GM19467 (cell line): ENCODE measurements around the gene KIF5C.

Source experiments
- ATAC-seq: cut with Tn5 transposase; IDR thresholded peaks from one replicate; pipeline ENCODE4 v1.9.1; 2021; ENCODE audit warnings: mild to moderate bottlenecking, moderate library complexity; ENCODE audit not compliant: unreplicated experiment

The KIF5C gene

DNA sequence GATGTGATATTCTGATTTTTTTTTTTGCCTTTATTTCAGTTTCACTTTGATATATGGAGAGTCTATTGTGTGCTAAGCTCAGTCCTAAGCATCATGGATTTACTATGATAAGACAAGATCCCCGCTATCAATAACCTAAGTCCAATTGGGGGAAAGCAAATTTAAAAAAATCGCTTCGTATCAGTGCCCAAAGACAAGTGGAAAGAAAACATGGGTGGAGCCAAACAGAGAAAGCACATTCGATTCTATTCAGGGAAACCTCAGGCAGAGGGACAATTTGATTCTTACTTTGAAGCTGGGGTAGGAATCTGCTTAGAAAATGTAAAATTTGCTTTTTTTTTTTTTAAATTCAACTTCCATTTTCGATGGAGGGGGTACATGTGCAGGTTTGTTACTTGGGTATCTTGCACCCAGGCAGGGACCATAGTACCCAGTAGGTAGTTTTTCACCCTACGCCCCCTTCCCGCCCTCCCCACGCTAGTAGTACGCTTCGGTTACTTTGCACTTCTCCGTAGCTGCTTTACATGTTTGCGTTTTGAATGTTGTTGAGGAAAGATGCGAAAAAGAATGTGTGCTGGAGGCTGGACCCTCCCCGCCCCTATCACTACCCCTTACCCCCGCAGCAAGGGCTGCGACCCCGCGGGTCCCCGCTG, 12.4 kb downstream of the KIF5C start:
- ATAC-seq: no peak

DNA sequence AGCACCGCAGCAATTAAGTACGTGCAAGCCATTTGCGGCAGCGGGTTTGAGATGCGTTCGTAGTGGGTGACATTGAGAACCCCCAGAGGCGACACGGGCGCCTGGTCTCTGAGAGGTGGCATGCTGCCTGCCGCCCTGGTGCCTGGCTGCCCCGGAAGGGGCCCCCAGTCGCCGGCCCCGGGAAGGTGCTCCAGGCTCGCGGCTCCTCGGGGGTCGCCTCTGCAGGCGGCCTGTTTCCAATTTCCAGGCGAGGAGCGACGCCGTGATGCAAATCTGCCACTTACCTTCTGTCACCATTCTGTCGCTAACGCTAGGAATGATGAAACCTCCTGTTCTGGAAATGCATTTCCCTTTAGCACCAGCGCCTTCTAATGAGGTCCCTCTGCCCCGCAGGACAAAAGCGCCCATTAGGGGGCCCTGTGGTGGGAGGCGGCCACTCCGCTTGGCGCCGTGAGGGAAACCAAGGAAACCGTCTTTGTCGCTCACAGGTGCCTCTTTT, 13.0 kb downstream of the KIF5C start:
- no peak for ATAC-seq

DNA sequence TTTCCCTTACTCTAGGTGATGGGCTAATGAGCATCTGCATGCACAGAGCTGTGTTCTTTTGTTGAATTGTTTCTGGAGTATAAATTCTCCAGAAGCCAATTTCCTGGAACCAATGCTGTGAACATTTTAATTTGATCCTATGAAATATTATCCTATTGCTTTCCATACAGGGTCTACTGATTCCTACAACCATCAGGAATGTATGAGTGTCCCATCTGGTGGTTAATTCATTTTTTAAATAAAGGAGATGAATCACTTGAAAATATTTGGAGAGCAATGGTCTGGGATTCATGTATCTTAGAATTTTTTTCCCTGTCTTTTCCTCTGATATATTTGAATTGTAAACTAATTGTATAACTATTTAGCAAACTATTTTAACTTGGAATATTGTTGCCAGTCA, 14.0 kb downstream of the KIF5C start:
- no peak for ATAC-seq

DNA sequence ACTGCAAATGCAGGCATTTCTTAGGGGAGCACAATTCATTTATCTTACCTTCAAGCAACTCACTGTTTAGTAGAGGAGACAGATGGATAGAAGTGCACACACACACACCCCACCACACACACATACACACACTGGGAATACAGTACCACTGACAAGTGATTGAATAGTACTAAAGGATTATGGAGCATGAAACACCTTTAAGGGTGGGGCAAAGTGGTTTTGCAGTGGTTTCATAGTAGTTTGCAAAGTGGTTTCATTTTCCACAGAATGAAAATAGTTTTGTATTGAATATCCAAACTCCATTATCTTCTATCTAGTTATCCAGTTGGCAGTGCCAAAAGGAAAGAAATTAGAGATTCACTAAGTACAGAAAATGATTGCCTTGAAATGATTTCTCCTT, 18.9 kb downstream of the KIF5C start:
- no peak for ATAC-seq

DNA sequence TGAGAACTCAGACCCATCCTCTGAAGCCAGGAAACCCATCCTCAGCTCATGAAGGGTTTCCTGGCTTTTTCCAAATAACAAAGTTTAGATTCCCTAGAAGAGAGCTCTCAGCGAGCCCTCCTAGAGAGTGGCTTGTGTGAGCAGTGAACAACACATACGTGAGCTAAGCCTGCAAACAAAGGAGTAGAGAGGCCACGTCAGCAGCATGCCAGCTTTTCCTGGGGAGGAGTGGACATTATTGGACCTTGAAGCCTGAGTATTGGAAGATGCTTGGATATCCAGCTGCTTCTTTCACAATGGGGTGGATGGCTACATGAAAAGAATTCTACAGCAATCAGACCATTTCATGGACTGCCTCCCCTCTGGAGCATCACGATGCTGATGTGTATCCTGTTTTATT, 21.1 kb downstream of the KIF5C start:
- no peak for ATAC-seq

DNA sequence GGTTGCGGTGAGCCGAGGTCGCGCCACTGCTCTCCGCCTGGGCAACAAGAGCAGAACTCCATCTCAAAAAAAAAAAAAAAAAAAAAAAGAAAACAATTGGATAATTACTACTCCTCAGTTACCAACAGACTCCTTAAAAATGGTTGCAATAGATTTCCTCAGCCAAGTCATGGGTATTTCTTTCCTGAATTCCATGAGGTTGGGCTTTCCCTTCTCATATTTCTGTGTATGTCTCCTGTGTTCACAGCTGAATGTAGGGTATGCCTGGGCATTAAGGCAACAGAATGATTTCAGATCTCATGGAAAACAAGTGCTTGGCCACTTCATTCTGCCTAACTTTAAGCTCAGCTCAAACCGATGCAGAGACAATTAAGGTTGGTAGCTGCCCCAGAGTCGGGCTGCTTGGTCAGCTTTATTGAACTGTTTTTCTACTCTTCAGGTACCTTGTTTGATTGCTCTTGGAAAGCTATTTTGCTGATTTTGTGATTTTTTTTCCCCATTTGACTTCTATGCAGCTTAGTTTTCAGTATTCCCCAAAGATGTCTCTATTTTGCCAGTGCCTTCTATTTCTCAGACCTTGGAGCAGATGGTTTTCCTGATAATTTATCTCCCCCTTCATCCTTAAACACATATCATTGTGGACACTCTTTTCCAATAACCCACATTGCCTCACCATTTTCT, 24.8 kb downstream of the KIF5C start:
- ATAC-seq: no peak

DNA sequence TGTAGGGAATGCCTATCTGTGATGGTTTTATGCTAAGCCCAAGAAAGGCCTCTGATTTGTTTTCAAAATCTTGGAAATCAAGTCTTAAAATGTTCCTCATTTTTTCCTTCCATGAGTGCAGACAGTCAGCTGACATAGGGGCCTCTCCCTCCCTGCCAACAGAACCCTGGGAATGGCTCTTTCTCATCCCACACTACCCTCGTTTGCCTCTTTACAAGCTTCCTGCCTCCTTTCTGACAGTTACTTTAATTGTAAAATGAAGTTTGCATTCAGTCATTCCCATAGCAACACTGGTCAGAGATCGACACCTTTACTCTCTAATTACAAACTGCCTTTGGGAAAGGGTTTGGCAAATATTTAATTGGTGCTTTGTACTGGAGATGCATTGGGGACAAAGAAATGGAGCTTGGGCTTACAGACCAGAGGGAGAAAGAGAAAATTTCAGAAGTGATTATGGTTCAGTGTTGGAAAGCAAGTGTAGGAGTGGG, 25.4 kb downstream of the KIF5C start:
- no peak for ATAC-seq

DNA sequence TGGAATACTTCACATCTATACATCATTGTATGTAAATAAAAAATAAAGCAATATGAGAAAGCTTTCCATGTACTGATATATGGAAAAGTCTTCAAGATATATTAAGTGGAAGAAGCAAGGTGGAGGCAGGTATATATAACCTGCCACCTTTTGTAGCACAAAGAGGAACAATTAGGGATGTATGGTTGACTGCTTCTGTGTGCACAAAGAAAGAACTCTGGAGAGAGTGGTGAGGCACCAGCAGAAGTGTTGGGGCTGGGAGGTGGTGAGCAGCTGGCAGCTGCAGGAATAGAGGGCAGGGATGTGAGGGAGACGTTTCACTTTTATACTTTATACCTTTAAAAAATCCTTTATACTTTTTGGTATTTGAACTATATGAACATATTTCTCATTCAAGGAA, 26.1 kb downstream of the KIF5C start:
- no peak for ATAC-seq

DNA sequence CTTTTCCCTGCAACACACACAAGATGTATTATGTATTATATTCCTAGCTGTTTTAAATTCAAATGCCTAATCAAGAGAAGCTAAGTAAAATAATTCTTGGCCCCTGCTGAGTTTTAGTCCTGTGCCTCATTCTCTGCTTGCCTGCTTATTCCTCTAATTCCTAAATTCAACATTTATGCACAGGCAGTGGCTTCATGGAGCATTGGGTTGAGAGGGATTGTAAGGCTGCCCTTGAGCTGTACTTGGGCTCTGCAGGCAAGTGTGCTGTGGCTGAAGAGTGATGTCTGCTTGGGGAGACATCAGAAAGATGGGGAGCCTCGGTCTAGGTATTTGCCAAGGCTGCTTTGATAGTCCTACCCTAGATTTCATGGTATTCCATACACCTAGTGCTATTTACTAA, 27.8 kb downstream of the KIF5C start:
- ATAC-seq: no peak

DNA sequence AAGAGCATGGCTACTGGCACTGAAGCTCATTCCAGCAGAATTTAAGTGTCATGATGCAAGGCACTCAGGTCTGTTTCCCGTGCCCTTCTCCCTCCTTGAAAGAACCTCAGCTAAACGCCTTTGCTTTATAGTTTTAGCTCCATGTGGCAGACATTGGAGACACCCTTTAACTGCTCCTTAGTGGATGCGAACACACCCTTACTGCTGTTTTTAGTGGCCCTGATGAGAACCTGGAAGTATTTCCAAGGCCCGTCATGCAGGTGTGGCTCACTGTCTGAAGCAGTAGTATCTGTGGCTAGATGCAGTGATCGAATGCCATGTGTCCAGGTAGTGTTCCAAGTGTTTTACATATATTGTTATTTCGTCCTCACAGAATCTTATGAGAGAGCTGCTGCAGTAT, 28.3 kb downstream of the KIF5C start:
- ATAC-seq: no peak

DNA sequence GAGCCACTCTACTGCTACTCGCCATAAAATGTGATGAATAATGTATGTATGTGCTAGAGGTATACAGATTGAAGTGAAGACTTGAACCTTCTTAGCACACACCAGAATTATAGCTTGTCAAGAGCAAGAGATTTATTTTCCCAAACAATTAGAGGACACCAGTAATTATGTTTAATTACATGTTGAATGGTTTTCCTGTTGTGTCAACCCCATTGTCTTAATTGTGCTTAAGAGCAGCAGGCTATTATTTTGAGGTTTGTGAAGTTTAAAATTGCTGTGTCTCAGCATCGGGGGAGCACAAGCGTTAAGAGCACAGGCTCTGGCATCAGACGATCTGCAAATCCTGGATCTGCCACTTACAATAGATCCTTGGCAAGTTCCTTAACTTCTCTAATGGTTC, 29.0 kb downstream of the KIF5C start:
- ATAC-seq: no peak

DNA sequence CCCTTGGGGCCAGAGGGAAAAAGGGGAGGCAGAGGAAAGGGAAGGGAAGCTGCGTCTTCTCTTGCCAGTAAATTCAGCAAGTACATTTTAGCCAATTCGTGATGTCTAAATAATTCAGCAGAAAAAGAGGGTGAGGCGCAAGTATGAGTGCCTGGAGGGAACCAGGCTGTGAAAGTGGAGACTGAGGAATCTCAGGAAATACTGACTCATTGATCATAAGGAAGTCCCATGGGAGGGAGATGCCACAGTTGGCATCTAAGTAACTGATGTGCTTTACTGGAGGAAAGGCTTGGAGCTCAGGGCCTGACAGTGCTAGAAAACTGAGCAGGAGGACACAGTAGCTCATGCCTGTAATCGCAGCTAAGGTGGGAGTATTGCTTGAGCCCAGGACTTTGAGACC, 31.1 kb downstream of the KIF5C start:
- no peak for ATAC-seq

DNA sequence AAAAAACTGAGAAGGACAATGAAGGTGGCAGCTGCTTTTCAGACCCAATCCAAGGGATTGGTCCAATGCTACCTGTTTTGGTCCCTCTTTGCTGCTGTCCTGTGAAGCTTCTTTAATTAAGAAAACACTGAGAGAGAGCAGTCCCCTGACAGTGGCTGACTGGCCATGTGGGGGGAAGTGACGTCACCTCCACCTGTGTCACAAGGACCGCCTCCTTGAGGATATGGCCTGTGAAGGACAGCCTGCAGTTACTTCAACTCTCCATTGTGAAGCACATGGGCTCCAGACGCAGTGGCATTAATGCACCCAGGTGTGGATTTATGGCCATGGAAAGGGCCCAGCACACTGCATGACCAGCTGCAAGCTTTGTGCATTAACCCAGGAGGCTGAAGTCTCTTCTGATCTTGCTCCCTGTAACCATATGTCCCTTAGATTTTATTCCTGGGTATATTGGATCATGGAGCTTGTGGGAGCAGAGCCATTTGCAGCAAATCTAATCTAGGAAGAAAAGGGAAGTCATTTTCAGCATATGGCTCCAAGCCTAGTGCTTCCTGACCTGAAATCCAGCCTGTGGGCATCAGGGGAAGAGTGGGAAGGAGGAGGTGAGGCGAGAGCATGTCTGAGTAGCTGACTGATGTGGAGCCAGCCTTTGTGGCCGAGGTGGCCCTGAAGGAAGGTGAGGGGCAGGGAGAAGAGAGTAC, 32.2 kb downstream of the KIF5C start:
- ATAC-seq: no peak

DNA sequence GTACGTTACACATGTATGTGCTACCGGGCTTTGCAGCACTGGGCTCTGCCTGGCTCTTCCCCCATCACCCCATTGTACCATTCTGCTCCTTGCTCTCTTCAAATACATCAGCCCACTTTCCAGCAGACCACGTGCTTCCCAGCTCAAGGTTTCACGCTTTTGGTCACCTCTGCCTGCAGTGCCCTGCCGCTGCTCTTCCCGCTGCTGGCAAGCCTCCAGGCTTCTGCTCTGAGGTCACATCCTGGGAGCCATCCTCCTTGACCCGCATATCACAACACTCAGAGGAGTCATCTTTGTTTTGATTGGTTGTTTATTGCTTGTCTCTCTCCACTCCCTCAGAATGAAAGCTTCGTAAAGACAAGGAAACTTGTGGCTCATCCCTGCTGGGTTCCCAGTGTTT, 34.1 kb downstream of the KIF5C start:
- no peak for ATAC-seq

DNA sequence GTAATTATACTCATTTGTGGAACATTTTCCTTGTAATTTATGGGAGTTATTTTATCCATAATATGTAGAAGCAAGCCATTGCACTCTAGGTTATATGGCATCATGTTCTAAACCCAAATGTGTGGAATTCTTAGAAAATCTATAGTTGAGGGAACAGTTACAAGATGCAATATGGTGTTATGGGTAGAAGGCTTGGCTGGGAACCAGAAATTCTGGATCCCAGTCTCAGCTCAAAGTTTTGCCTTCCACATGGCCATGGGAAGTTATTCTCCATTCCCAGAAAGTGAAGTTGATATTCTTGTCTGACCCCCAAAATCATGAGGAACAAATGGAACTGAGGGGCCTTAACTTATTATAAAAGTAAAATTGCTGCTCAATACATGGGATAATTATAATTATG, 38.0 kb downstream of the KIF5C start:
- ATAC-seq: no peak

DNA sequence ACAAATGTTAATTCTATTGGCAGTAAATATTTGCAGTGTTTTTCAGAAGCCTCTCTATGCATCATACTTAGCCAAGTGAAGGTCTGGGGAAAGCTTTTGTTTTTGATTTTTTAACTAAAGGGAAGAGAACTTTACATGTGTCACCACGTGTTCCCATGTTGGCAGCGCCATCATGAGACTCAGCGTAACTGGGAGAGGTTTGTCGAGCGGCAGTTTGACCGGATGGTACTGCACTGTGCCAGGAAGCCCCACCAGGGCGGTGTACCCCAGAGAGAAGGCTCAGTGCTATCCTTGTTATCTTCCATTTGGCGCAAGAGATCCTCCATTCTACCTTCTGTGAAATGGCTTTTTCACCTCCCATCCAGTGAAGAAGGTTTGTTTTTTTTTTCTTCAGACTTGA, 38.5 kb downstream of the KIF5C start:
- ATAC-seq: no peak

DNA sequence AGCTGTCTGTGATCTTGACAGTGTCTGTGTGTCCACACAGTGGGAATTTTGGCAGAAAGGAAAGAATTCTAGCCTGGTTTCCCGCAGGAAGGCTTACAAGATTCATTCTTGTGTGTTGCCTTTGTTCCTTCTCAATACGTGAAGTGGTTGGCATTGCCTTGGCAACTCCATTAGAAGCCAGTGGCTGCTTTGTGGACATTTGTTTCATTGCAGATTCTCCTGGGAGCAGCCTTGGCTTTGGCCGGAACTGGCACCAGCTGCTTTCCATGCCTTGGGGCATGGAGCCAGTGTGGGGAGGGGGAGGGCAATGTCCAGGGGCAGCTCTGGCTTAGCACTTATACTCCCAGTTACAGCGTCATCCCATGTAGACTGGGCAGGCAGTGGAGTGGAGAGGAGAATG, 39.4 kb downstream of the KIF5C start:
- ATAC-seq: no peak

DNA sequence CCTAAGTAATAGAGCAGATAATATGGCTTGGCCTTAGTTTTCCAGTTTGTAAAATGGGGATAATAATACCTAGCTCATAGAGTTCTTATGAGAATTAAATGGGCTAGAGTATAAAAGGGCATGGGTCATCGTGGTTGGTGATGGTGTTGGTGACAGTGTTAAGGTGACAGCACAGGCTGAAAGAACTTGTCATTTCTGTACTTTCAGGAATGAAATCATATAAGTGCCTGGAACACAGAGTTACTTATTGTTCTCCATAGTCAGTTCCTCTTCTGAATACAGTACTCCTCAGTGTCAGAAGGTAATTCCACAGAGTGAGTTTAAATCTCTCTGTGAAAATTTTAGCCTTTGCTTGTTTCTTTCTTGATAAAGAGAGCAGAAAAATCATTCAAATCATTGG, 42.4 kb downstream of the KIF5C start:
- no peak for ATAC-seq

DNA sequence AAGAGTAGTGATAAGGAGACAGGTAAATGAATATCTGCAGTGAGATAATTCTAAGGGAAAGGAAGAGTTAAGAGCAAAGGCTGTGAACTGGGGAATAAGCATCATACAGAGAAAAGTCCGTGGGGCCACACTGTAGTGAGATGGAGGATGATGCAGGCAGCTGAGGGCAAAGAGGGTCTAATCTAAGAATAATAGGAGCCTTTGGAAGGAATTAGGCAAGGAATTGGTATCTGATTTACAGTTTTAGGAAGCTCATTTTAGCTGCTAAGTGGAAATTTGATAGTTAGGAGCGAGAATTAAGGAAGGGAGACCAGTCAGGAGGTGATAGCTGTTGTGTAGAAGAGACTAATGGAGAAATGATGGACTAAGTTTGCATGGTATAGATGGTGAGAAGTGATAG, 43.5 kb downstream of the KIF5C start:
- ATAC-seq: no peak

DNA sequence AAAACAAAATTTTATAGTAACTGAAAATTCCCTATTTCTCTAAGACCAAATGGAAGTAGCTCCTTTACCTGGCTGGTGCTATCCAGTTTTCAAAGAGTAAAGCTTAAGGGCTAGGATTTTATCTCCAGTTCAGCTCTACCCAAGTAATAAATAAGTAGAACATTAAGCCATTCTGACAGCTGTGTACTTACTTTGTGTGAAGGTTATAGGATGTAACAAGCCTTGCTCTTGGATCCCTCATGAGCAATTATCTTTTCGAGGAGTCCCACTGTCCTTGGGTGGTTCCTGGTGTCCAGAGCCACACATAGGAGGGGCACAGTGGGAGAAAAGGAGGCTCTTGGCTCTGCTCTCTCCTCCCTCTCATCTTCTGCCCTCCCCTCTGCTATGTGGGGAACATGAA, 45.5 kb downstream of the KIF5C start:
- ATAC-seq: no peak

DNA sequence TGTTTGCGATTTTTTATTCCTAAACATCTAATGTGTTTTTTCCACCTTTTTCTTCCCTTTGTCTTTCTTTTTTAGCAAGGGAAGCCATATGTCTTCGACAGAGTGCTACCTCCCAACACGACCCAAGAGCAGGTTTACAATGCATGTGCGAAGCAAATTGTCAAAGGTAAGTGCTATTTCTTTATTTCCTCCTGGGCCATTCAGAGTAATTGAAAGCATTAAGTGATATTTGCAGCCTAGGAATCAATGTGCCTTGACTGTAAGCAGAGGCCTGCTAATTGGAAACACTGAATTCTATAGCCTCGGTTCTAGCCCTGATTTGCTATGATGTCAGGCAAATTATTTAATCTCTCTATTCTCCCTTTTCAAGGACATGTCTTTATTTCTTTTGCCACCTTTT, 47.0 kb downstream of the KIF5C start:
- ATAC-seq: no peak
